NOMO-1 treated with dmso at 0.1 percent for 144 hours (cell line): ENCODE data around the gene MAOB.
"Not testable (repeated sequence)": the region's sequence is repeated elsewhere in the genome, so short reads cannot be mapped to it uniquely, and the experiment has no call there.

Experiments
- DNase-seq: peaks from one replicate; lab custom pipeline; 2025; ENCODE audit not compliant: unreplicated experiment; lab: John Stamatoyannopoulos, UW

MAOB gene

GRCh38 chrX:43882294-43882681 lies at the start of gene MAOB:
Gene MAOB (minus strand): TSS chrX:43882450. CDS start chrX:43882299, 151 bp downstream.
- DNase-seq: no peak

DNA sequence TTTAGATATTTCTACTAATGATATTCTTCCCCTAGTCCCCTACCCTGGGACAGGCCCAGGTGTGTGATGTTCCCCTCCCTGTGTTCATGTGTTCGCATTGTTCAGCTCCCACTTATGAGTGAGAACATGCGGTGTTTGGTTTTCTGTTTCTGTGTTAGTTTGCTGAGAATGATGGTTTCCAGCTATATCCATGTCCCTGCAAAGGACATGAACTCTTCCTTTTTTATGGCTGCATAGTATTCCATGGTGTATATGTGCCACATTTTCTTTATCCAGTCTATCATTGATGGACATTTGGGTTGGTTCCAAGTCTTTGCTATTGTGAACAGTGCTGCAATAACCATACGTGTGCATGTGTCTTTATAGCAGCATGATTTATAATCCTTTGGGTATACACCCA lies 39.8 kb upstream of the MAOB start:
- DNase-seq: not testable (repeated sequence)

GRCh38 chrX:43910772-43911171 lies 28.5 kb upstream of the MAOB start:
- not testable (repeated sequence) for DNase-seq

- no peak for DNase-seq
Measured at GRCh38 chrX:43910012-43910411, 27.8 kb upstream of the MAOB start.

DNA sequence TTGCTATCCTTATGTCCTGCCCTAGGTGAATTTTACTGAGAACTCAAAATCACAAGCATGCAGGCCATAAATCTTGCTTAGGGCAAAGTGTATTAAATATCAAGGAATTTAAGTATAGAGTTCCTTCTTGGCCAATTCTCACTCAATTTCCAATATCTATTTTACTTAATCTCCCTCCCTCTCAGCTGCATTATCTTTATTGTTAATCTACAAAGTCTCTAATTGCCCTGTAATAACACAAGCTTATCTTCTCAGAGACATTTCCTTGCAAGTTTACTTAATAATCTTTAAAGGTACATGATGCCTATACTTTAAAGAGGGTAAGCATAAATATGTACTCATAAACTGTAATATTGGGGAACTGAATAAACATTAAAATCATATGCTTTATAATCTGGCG lies 26.9 kb upstream of the MAOB start:
- no peak for DNase-seq

- DNase-seq: no peak
Measured at GRCh38 chrX:43899878-43900815, 17.9 kb upstream of the MAOB start.

- no peak for DNase-seq
Measured at GRCh38 chrX:43898406-43899035, 16.3 kb upstream of the MAOB start.

DNA sequence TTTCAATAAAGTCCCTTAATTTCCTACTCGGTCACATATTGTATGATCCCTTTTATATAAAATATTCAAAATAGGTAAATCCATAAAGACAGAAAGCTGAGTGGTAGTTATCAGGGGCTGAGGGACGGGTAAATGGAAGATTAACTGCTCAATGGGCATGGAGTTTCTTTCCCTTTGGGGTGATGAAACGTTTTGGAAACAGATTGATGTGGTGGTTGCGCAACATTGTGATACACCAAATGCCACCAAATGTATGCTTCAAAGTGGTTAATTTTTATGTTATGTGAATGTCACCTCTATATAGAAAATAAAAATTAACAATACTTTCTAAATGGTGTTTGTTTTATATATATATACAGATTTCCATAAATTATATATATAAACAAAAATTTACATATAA lies 15.0 kb upstream of the MAOB start:
- no peak for DNase-seq

GRCh38 chrX:43892336-43892870 lies 10.2 kb upstream of the MAOB start:
- DNase-seq: no peak

GRCh38 chrX:43885617-43886016 lies 3.4 kb upstream of the MAOB start:
- DNase-seq: no peak

DNA sequence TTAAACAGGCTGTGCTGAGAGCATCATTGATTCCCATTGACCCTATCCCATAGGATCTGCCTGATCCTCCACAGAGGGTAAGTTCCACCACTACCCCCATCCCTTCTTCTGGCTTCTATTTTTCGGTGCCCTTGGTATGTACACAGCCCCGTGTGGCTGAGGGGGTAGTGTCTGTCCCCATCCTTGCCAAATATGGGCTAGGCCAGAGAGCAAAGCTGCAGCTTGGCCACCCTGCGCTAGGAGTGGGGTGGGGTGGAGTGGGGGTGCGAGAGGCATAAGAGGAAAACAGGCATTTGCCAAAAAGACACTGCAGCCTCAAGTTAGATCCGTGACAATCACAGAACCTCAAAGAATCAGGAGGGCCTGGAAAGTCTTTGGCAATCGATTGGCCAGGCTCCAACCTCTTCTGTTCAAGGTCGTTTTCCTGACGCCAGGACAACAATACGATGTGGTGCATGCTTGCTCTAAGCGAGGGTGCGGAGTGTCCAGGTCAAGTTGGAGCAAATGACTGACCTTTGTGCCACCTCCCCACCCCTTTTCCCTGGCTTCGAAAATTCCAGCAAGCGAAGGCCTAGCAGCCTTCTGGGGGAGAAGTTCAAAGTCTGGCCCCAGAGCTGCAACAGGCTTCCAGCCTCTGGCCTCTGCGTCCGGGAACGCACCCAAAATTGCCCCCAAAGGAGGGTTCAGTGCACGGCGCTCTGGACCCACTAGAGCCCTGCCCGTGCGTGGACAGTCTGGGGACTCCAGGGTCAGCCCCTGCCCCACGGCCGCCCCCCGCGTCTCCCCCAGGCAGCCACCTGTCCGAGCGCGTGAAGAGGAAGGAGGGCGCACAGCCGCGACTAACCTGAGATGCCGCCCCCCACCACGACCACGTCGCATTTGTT lies 598 bp downstream of the MAOB start:
- no peak for DNase-seq

- no peak for DNase-seq
Measured at GRCh38 chrX:43880425-43880824, 1.8 kb downstream of the MAOB start.

DNA sequence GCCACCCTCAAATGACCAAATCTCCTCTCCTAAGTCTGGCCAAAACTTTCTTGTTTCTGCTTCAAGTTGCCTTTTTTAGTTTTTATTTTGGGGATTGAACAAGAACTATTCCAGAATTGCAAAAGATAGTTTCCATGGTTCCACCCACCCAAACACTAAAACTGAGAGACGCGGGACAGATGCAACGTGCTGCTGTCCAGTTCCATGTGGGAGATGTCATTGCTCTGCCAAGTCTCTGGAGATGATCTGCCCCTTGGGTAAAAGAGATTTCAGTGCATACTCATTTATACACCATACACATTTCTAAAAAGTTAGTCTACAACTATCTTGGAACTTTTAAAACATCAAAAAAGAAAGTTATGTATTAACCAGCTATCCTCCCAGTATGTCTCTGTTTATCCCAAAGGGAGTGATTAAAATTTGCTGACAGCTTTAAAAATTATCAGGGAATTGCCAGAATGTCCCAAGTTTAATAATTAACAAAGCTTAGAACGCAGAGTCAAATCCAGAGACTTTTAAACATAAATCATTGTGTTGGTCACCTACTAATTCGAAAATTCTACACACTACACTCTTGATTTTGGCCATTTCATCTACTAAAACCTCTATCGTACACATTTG lies 3.2 kb downstream of the MAOB start:
- no peak for DNase-seq

GRCh38 chrX:43876680-43877079 lies 5.6 kb downstream of the MAOB start:
- DNase-seq: no peak

DNA sequence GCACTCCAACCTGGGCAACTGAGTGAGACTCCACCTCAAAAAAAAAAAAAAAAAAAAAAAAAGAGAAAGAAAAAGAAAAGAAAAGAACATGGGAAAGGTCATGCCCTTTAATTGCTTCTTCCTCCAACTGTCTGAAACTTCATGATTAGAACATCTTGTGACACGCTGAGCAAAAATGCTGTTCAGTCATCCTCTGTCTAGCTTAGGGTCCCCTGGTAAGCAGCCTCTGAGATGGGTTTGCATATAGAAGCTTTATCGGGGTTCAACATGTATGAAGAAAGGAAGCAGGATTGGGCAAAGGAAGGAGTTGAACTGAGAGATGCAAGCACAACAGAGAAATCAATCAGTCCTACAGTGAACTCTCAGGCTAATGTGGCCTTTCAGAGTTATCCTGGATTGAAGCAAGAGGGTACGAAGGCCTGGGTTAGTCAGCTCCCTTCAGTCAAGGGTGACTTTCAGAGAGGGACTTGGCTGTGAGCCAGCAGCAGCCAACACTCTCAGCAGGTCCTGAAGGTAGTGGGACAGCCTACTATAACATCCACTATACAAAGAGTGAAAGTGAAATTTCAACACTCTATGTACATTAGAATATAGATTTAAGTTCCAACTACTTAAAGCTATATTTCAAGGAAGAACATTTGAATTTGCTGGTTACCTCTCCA lies 11.4 kb downstream of the MAOB start:
- no peak for DNase-seq

DNA sequence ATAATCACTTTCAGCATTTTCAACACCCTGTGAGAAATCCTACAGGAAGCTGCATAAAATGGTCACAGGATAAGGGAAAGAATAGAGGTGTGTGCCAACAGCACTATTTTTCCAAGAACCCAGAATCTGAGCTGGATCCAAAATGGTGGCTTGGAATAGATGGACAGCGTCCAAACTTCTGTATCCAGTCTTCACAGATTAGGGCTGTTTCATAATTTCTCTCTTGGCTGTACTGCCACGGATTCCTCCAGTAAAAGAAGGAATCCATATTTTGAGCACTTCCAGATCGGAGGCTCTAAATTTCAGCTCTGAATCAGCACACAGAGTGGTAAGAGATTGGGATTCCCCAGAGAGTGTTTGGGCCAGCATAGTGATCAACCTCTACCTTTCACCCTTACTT lies 12.2 kb downstream of the MAOB start:
- DNase-seq: no peak

- DNase-seq: no peak
Measured at GRCh38 chrX:43868791-43869190, 13.5 kb downstream of the MAOB start.

DNA sequence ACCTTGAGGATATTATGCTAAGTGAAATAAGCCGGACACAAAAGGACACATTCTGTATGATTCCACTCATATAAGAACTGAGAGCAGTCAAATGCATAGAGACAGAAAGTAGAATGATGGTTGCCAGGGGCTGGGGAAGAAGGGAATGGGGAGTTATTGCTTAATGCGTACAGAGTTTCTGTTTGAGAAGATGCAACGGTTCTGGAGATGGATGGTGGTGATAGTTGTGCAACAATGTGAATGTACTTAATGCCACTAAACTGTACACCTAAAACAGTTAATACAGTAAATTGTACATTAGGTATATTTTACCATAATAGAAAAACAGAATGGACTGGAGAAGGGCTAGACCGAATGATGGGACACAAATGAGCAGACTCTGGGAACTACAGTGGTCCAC lies 15.8 kb downstream of the MAOB start:
- no peak for DNase-seq

- no peak for DNase-seq
Measured at GRCh38 chrX:43865791-43866190, 16.5 kb downstream of the MAOB start.

- no peak for DNase-seq
Measured at GRCh38 chrX:43862434-43862833, 19.8 kb downstream of the MAOB start.
